Neural cell (in vitro differentiated cells): ENCODE data around the gene FTCD. TPM values are rescaled to one million over a fixed set of nuclear protein-coding genes. Genes with fewer than 3 reads are reported as not detected.

Experiments used
- H2AFZ ChIP-seq: fragments of 200-600, 300-800 bp; sonication (generic), shearing (Covaris generic); 2 replicates; pipeline ENCODE4 v1.6.0; 2014; ENCODE audit warnings: low read depth, mild to moderate bottlenecking, antibody characterized with exemption, low read length, moderate library complexity
- H3F3A ChIP-seq: fragments of 200-600 bp; shearing (Covaris generic); 2 replicates; pipeline ENCODE4 v1.6.1; 2016; ENCODE audit warnings: mild to moderate bottlenecking, moderate library complexity, mixed read lengths, antibody characterized with exemption, low read length; ENCODE audit not compliant: insufficient read depth, poor library complexity, severe bottlenecking
- H3K27ac ChIP-seq: fragments of 200-600, 300-800 bp; sonication (generic), shearing (Covaris generic); 2 replicates; pipeline ENCODE4 v1.5.1; 2014; ENCODE audit warnings: mild to moderate bottlenecking, low read length, moderate library complexity
- H3K27me3 ChIP-seq: fragments of 300-800, 200-600 bp; sonication (generic), shearing (Covaris generic); 2 replicates; pipeline ENCODE4 v1.6.0; 2014; ENCODE audit warnings: mild to moderate bottlenecking, low read depth, low read length, moderate library complexity; ENCODE audit not compliant: insufficient read depth
- H3K36me3 ChIP-seq: fragments of 300-800, 200-600 bp; sonication (generic), shearing (Covaris generic); 2 replicates; pipeline ENCODE4 v1.5.1; 2014; ENCODE audit warnings: mild to moderate bottlenecking, antibody characterized with exemption, low read length, moderate library complexity; ENCODE audit not compliant: insufficient read depth
- H3K4me2 ChIP-seq: fragments of 300-800, 200-600 bp; sonication (generic), shearing (Covaris generic); 2 replicates; pipeline ENCODE4 v1.6.0; 2014; ENCODE audit warnings: mild to moderate bottlenecking, low read length
- H3K4me3 ChIP-seq: fragments of 300-800, 200-600 bp; sonication (generic), shearing (Covaris generic); 2 replicates; pipeline ENCODE4 v1.5.1; 2014; ENCODE audit warnings: mild to moderate bottlenecking, low read length, moderate library complexity
- H3K79me2 ChIP-seq: fragments of 200-600 bp; shearing (Covaris generic); replicated peaks from 2 replicates; pipeline ENCODE4 v1.6.0; 2014; ENCODE audit warnings: mild to moderate bottlenecking, low read length, moderate library complexity; ENCODE audit not compliant: insufficient read depth
- H3K9ac ChIP-seq: fragments of 300-800, 200-600 bp; sonication (generic), shearing (Covaris generic); 2 replicates; pipeline ENCODE4 v1.6.1; 2016; ENCODE audit warnings: mild to moderate bottlenecking, low read length, mixed read lengths
- H3K9me2 ChIP-seq: fragments of 200-600 bp; shearing (Covaris generic); 2 replicates; pipeline ENCODE4 v1.6.1; 2016; ENCODE audit warnings: mild to moderate bottlenecking, low read length, mixed read lengths; ENCODE audit not compliant: insufficient read depth
- H3K9me3 ChIP-seq: fragments of 200-600, 300-800 bp; sonication (generic), shearing (Covaris generic); 2 replicates; pipeline ENCODE4 v1.6.1; 2016; ENCODE audit warnings: mild to moderate bottlenecking, mixed run types, low read length, moderate library complexity, mixed read lengths
- H4K20me1 ChIP-seq: fragments of 200-600 bp; shearing (Covaris generic); 2 replicates; pipeline ENCODE4 v1.6.1; 2016; ENCODE audit warnings: mild to moderate bottlenecking, mixed run types; ENCODE audit not compliant: insufficient read depth
- CTCF ChIP-seq: fragments of 450-650 bp; IDR thresholded peaks from 2 replicates; pipeline ENCODE4 v1.5.1; 2014; ENCODE audit warnings: antibody characterized with exemption, mild to moderate bottlenecking, moderate library complexity; ENCODE audit not compliant: poor library complexity, severe bottlenecking
- EP300 ChIP-seq: fragments of 450-650 bp; conservative IDR thresholded peaks from 2 replicates; pipeline ENCODE4 v1.6.1; 2014; ENCODE audit warnings: antibody characterized with exemption, mild to moderate bottlenecking, moderate library complexity; ENCODE audit not compliant: poor library complexity, severe bottlenecking
- EZH2 ChIP-seq: fragments of 200-600, 300-800 bp; shearing (Covaris generic), sonication (generic); IDR thresholded peaks from 2 replicates; pipeline ENCODE4 v1.6.1; 2014; ENCODE audit warnings: antibody characterized with exemption, low read length, borderline replicate concordance, mild to moderate bottlenecking; ENCODE audit not compliant: insufficient read depth, poor library complexity, severe bottlenecking
- MXI1 ChIP-seq: fragments of 450-650 bp; conservative IDR thresholded peaks from 2 replicates; pipeline ENCODE4 v1.6.1; 2014; ENCODE audit warnings: antibody characterized with exemption, mild to moderate bottlenecking; ENCODE audit not compliant: poor library complexity, severe bottlenecking
- POLR2AphosphoS5 ChIP-seq: IDR thresholded peaks from 2 replicates; pipeline ENCODE4 v1.6.1; 2012
- RAD21 ChIP-seq: fragments of 450-650 bp; conservative IDR thresholded peaks from 2 replicates; pipeline ENCODE4 v1.6.1; 2014; ENCODE audit warnings: antibody characterized with exemption, mild to moderate bottlenecking, moderate library complexity
- REST ChIP-seq: IDR thresholded peaks from 2 replicates; pipeline ENCODE4 v1.6.1; 2012; ENCODE audit warnings: borderline replicate concordance
- SMC3 ChIP-seq: fragments of 450-650 bp; conservative IDR thresholded peaks from 2 replicates; pipeline ENCODE4 v1.6.1; 2014; ENCODE audit warnings: antibody characterized with exemption, mild to moderate bottlenecking, moderate library complexity; ENCODE audit not compliant: poor library complexity
- TAF1 ChIP-seq: IDR thresholded peaks from 2 replicates; pipeline ENCODE4 v1.6.1; 2012; ENCODE audit warnings: low read depth
- polyA plus RNA-seq: library from polyadenylated mRNA; depleted of rRNA; stranded (reverse); fragments of >200 nt; gene quantifications from 2 replicates; pipeline ENCODE4 v1.2.3, GENCODE V29; 2014

The FTCD gene
- polyA plus RNA-seq, 1 donor from 2014 or later: 2.0 TPM

GRCh38 chr21:46131838-46132651 is 23.3 kb downstream of the FTCD start:
- H3F3A ChIP-seq: no peaks in the 10 kb centered on the region
- H3K9me3 ChIP-seq: no peaks in the 10 kb centered on the region
- H3K4me3 ChIP-seq: no peak overlapping the region
- H3K9me2 ChIP-seq: no peaks in the 10 kb centered on the region
- no peak for TF ChIP-seq TAF1
- TF ChIP-seq EZH2: no peak
- TF ChIP-seq CTCF: no peak
- TF ChIP-seq RAD21: no peak
- TF ChIP-seq SMC3: no peak
- no peak for TF ChIP-seq POLR2AphosphoS5
- no peaks in the 10 kb centered on the region for H4K20me1 ChIP-seq
- H3K27ac ChIP-seq: no peak overlapping the region
- no peak overlapping the region for H3K4me2 ChIP-seq
- no peaks in the 10 kb centered on the region for H3K27me3 ChIP-seq
- H3K79me2 ChIP-seq: no peaks in the 10 kb centered on the region
- H2AFZ ChIP-seq: no peak overlapping the region
- H3K36me3 ChIP-seq: no peaks in the 10 kb centered on the region
- H3K9ac ChIP-seq: no peak overlapping the region

GRCh38 chr21:46131588-46131837 is 23.9 kb downstream of the FTCD start:
- no peaks in the 10 kb centered on the region for H3F3A ChIP-seq
- no peaks in the 10 kb centered on the region for H3K79me2 ChIP-seq
- no peak overlapping the region for H3K4me2 ChIP-seq
- H3K9me2 ChIP-seq: no peaks in the 10 kb centered on the region
- H3K9ac ChIP-seq: no peak overlapping the region
- no peaks in the 10 kb centered on the region for H4K20me1 ChIP-seq
- H3K27ac ChIP-seq: no peak overlapping the region
- no peaks in the 10 kb centered on the region for H3K9me3 ChIP-seq
- TF ChIP-seq POLR2AphosphoS5 (no peak), SMC3 (no peak), REST (no peak), CTCF (no peak), MXI1 (no peak), EZH2 (no peak), TAF1 (no peak), EP300 (no peak), RAD21 (no peak)
- H3K4me3 ChIP-seq: no peak overlapping the region
- no peaks in the 10 kb centered on the region for H3K36me3 ChIP-seq
- no peak overlapping the region for H2AFZ ChIP-seq
- H3K27me3 ChIP-seq: no peaks in the 10 kb centered on the region
